Uterus (tissue), 2 donors: Measurements from ENCODE around the gene ALDH3B1.

Experiments used
- POLR2A ChIP-seq, 2 donors: fragments of 450-650 bp; IDR thresholded peaks; one replicate each; pipeline ENCODE4 v1.6.1; 2016; ENCODE audit warnings: antibody characterized with exemption in 2 of 2, mild to moderate bottlenecking in 1 of 2, moderate library complexity in 1 of 2
- TF ChIP-seq, protein P1 (sequence below), 4 experiments: fragments of 200-600 bp in 2 of 4; fragments of 450-650 bp in 2 of 4; sonication (generic) in 2 of 4; IDR thresholded peaks; one replicate each; pipeline ENCODE4 v1.5.1; 2016 to 2019; ENCODE audit warnings: antibody characterized with exemption in 4 of 4, mild to moderate bottlenecking in 2 of 4, moderate library complexity in 1 of 4

- peak in 1 of 2 donors; percentile 43 for TF ChIP-seq POLR2A (IDR thresholded peaks at IDR 0.05)
- TF ChIP-seq, protein P1, sequence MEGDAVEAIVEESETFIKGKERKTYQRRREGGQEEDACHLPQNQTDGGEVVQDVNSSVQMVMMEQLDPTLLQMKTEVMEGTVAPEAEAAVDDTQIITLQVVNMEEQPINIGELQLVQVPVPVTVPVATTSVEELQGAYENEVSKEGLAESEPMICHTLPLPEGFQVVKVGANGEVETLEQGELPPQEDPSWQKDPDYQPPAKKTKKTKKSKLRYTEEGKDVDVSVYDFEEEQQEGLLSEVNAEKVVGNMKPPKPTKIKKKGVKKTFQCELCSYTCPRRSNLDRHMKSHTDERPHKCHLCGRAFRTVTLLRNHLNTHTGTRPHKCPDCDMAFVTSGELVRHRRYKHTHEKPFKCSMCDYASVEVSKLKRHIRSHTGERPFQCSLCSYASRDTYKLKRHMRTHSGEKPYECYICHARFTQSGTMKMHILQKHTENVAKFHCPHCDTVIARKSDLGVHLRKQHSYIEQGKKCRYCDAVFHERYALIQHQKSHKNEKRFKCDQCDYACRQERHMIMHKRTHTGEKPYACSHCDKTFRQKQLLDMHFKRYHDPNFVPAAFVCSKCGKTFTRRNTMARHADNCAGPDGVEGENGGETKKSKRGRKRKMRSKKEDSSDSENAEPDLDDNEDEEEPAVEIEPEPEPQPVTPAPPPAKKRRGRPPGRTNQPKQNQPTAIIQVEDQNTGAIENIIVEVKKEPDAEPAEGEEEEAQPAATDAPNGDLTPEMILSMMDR (IDR thresholded peaks at IDR 0.05): no peak
Observed at GRCh38 chr11:68010090-68011041, at the start of gene ALDH3B1.
